GM21526 (cell line): Measurements from ENCODE around the gene NBPF12.
"Not testable (repeated sequence)": the region's sequence is repeated elsewhere in the genome, so short reads cannot be mapped to it uniquely, and the experiment has no call there.

Experiments
- ATAC-seq: cut with Tn5 transposase; IDR thresholded peaks from one replicate; pipeline ENCODE4 v1.9.1; 2021; ENCODE audit warnings: moderate library complexity; ENCODE audit not compliant: unreplicated experiment, low FRiP score

The NBPF12 gene

GRCh38 chr1:146985855-146986254 is 47.7 kb downstream of the NBPF12 start:
- ATAC-seq: not testable (repeated sequence)

GRCh38 chr1:146986450-146986849 is 48.3 kb downstream of the NBPF12 start:
- ATAC-seq: not testable (repeated sequence)

- not testable (repeated sequence) for ATAC-seq
These were observed 49.4 kb downstream of the NBPF12 start for GRCh38 chr1:146987502-146987901.

GRCh38 chr1:146989455-146989854 is 51.3 kb downstream of the NBPF12 start:
- not testable (repeated sequence) for ATAC-seq

GRCh38 chr1:147008495-147008894 is 70.4 kb downstream of the NBPF12 start:
- ATAC-seq: not testable (repeated sequence)

- not testable (repeated sequence) for ATAC-seq
These were observed 88.9 kb downstream of the NBPF12 start for GRCh38 chr1:147026975-147027374.

GRCh38 chr1:147030066-147030653 is 92.0 kb downstream of the NBPF12 start:
- not testable (repeated sequence) for ATAC-seq

- no peak for ATAC-seq
These were observed 101.8 kb downstream of the NBPF12 start for GRCh38 chr1:147039916-147040315.

GRCh38 chr1:147042891-147043290 is 104.8 kb downstream of the NBPF12 start:
- not testable (repeated sequence) for ATAC-seq

- ATAC-seq: not testable (repeated sequence)
These were observed 106.4 kb downstream of the NBPF12 start for GRCh38 chr1:147044511-147044910.
